Measurements from ENCODE around the gene ATG2A.
A peak's percentile ranks its signal among the peaks of the same experiment; 100 is the strongest.

Gene ATG2A

GRCh38 chr11:64854534-64855502 lies 62.2 kb downstream of the ATG2A start:
- TF ChIP-seq, protein P1, sequence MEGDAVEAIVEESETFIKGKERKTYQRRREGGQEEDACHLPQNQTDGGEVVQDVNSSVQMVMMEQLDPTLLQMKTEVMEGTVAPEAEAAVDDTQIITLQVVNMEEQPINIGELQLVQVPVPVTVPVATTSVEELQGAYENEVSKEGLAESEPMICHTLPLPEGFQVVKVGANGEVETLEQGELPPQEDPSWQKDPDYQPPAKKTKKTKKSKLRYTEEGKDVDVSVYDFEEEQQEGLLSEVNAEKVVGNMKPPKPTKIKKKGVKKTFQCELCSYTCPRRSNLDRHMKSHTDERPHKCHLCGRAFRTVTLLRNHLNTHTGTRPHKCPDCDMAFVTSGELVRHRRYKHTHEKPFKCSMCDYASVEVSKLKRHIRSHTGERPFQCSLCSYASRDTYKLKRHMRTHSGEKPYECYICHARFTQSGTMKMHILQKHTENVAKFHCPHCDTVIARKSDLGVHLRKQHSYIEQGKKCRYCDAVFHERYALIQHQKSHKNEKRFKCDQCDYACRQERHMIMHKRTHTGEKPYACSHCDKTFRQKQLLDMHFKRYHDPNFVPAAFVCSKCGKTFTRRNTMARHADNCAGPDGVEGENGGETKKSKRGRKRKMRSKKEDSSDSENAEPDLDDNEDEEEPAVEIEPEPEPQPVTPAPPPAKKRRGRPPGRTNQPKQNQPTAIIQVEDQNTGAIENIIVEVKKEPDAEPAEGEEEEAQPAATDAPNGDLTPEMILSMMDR (IDR thresholded peaks at IDR 0.05; ENCODE audit: borderline replicate concordance, insufficient read depth, low read depth, low read length): no peak
- H3K4me3 ChIP-seq (ENCODE audit: low read depth, low read length): no peak overlapping the region

DNA sequence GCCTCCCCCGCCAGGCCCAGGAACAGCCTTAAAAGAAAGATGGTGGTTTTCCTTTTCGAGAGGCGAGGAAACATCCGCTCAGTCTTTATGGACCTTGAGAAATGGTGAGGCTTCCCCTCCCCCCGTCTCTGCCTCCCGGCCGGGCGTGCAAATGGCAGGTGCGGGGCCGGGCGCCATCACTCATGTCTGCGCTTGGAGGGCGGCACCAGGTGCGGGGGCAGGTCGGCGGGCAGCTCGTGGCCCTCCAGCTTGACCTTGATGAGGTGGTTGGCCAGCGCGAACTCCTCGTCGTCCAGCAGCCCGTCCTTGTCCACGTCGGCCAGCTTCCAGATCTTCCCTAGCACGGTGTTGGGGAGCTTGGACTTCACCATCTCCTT lies 62.9 kb downstream of the ATG2A start:
- H3K4me3 ChIP-seq (ENCODE audit: low read depth, low read length): no peak overlapping the region
- TF ChIP-seq, protein P1 (IDR thresholded peaks at IDR 0.05; ENCODE audit: borderline replicate concordance, insufficient read depth, low read depth, low read length): no peak

- TF ChIP-seq, protein P1 (IDR thresholded peaks at IDR 0.05; ENCODE audit: borderline replicate concordance, insufficient read depth, low read depth, low read length): no peak
- H3K4me3 ChIP-seq (ENCODE audit: low read depth, low read length): peak overlapping the region; percentile 21
Measured at GRCh38 chr11:64853709-64854108, 63.3 kb downstream of the ATG2A start.

- TF ChIP-seq, protein P1 (IDR thresholded peaks at IDR 0.05; ENCODE audit: borderline replicate concordance, insufficient read depth, low read depth, low read length): no peak
- no peak overlapping the region for H3K4me3 ChIP-seq (ENCODE audit: low read depth, low read length)
Measured at GRCh38 chr11:64852804-64853509, 64.1 kb downstream of the ATG2A start.

DNA sequence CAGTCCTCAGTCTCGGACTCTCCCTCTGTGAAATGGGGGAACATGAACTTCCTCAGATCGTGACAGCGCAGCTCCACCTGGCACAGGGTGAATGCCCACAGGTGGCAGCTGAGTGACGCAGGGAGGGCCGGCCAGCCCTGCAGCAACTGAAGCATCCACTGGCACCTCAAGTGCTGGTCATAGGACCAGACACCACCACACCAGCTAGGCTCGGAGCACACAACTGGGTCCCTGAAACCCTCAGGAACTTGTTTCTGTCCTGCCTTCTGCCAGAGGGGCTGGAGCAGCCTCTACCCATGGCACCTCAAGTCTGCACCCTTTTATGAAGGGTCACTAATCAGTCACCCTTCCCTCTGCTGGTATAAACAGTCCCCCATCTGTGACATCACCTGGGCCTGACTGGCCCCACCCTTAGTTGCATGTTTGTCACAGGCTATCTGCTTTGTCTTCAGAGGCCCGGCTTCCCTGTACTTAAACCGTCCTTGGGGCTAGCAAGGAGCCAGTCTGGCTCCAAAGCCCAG lies 65.1 kb downstream of the ATG2A start:
- no peak overlapping the region for H3K4me3 ChIP-seq (ENCODE audit: low read depth, low read length)
- TF ChIP-seq, protein P1 (IDR thresholded peaks at IDR 0.05; ENCODE audit: borderline replicate concordance, insufficient read depth, low read depth, low read length): no peak

DNA sequence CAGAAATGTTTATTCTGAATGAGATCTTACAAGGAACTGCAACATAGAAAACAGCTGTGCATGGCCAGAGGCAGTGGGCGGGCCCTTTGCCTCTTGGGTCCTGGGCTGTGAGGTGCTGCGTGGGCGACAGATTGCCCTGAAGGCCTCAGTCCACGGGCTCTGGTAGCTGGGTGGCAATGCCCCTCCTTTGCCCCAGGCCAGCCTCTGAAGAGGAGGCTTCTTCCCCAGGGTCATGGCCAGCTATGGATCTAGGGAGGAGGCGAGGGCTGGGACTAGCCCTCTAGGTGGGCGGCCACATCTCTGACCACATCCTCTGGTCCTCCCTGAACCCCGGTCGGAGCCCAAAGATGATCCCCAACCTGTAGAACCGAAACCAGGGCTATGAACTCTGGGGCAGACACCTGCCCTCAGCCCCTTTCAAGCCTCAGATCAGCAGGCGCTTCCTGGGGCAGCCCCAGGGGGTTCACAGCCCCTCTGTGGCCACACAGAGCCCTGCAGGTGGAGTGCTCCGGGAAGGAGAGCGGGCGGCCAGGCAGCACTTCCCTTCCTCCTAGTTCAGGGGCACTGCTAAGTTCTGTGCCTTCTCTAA lies 65.9 kb downstream of the ATG2A start:
- TF ChIP-seq, protein P1 (IDR thresholded peaks at IDR 0.05; ENCODE audit: borderline replicate concordance, insufficient read depth, low read depth, low read length): peak; percentile 56
- H3K4me3 ChIP-seq (ENCODE audit: low read depth, low read length): peak overlapping the region; percentile 19

Measured in GM12875 (cell line).